Caco-2 (cell line): ENCODE results near the gene LYRM9. TPM values are rescaled to one million over a fixed set of nuclear protein-coding genes. Genes with fewer than 3 reads are reported as not detected.

Experiments
- BruUV-seq: library from RNA; stranded (reverse); fragments of 400-500 nt; replicated peaks from 2 replicates; lab custom pipeline; 2021; lab: Mats Ljungman, UMichigan
- CTCF ChIA-PET: fragments of 300-600 bp; sonication (Branson Sonifier 250); formaldehyde crosslinking; loops from one replicate; lab custom pipeline; 2022; ENCODE audit warnings: antibody characterized with exemption; lab: Charles Lee
- POLR2A ChIA-PET: fragments of 300-600 bp; sonication (Branson Sonifier 250); formaldehyde crosslinking; loops from one replicate; lab custom pipeline; 2022; ENCODE audit warnings: antibody characterized with exemption; lab: Charles Lee
- DNase-seq, 2 experiments: peaks; one replicate each; pipeline versions ENCODE4 v3.0.0 to v3.0.0-alpha.2; 2020 to 2022
- H3K27me3 ChIP-seq: replicated peaks from 2 replicates; pipeline ENCODE4 v1.6.0; 2011; ENCODE audit warnings: low read length; ENCODE audit not compliant: control insufficient read depth, insufficient read depth
- H3K36me3 ChIP-seq: 2 replicates; pipeline ENCODE4 v1.5.1; 2011; ENCODE audit warnings: low read length; ENCODE audit not compliant: control insufficient read depth, insufficient read depth
- H3K4me1 ChIP-seq: fragments of 250-450 bp; sonication (Bioruptor Pico); 2 replicates; pipeline ENCODE4 v1.5.1; 2020; ENCODE audit warnings: mild to moderate bottlenecking
- H3K4me3 ChIP-seq: 2 replicates; pipeline ENCODE4 v1.5.1; 2011; ENCODE audit warnings: low read depth, mild to moderate bottlenecking, control low read depth, low read length
- H3K9me3 ChIP-seq: fragments of 250-450 bp; sonication (Bioruptor Pico); 2 replicates; pipeline ENCODE4 v1.5.1; 2020; ENCODE audit warnings: mild to moderate bottlenecking, moderate library complexity
- H3K27ac Mint-ChIP-seq: one replicate; pipeline ENCODE4 v1.8.0; 2022; ENCODE audit warnings: mixed read lengths; ENCODE audit not compliant: unreplicated experiment
- H3K27me3 Mint-ChIP-seq: one replicate; pipeline ENCODE4 v1.8.0; 2022; ENCODE audit warnings: mixed read lengths; ENCODE audit not compliant: insufficient read depth, unreplicated experiment
- H3K36me3 Mint-ChIP-seq: one replicate; pipeline ENCODE4 v1.8.0; 2022; ENCODE audit warnings: mild to moderate bottlenecking, mixed read lengths; ENCODE audit not compliant: insufficient read depth, unreplicated experiment
- H3K4me1 Mint-ChIP-seq: one replicate; pipeline ENCODE4 v1.8.0; 2022; ENCODE audit warnings: low read depth, mixed read lengths; ENCODE audit not compliant: unreplicated experiment
- H3K4me3 Mint-ChIP-seq: one replicate; pipeline ENCODE4 v1.8.0; 2022; ENCODE audit warnings: mild to moderate bottlenecking, moderate library complexity, mixed read lengths; ENCODE audit not compliant: unreplicated experiment
- H3K9me3 Mint-ChIP-seq: one replicate; pipeline ENCODE4 v1.8.0; 2022; ENCODE audit warnings: mixed read lengths; ENCODE audit not compliant: unreplicated experiment
- CTCF ChIP-seq, 2 experiments: fragments of 200-600 bp in 1 of 2; IDR thresholded peaks; 1 replicate in 1 of 2; 2 replicates in 1 of 2; pipeline versions ENCODE4 v1.5.1 to v1.8.0; 2011 to 2022; ENCODE audit warnings: antibody characterized with exemption in 1 of 2, control low read depth in 1 of 2, inconsistent platforms in 1 of 2, low read depth in 1 of 2, low read length in 1 of 2, mild to moderate bottlenecking in 1 of 2, moderate library complexity in 1 of 2; ENCODE audit not compliant: insufficient read depth in 1 of 2, severe bottlenecking in 1 of 2, unreplicated experiment in 1 of 2
- intact Hi-C: fragments of 100-400 bp; cut with micrococcal nuclease; formaldehyde crosslinking; loops from one replicate; pipeline ENCODE4 v1.10.0; 2022; ENCODE audit not compliant: unreplicated experiment
- total RNA-seq: library from RNA; stranded (reverse); gene quantifications from 2 replicates; pipeline ENCODE4 v1.2.3, GENCODE V29; 2022

Gene LYRM9
- total RNA-seq, 1 experiment from 2014 or later: 29.1 TPM

- Mint-ChIP-seq H3K9me3 (no peaks in the 10 kb centered on the region), H3K27me3 (no peaks in the 10 kb centered on the region), H3K36me3 (peaks cover 4% of the 10 kb centered on the region), H3K4me1 (peaks cover 21% of the 10 kb centered on the region), H3K27ac (no peak overlapping the region), H3K4me3 (no peak overlapping the region)
- no peaks in the 10 kb centered on the region for H3K9me3 ChIP-seq
- TF ChIP-seq CTCF (IDR thresholded peaks at IDR 0.05; ENCODE audit: insufficient read depth in 1 of 2, low read depth in 1 of 2, low read length in 1 of 2, severe bottlenecking in 1 of 2, unreplicated experiment in 1 of 2): no peak
- H3K36me3 ChIP-seq: no peaks in the 10 kb centered on the region
- CTCF ChIA-PET: no interaction called here
- DNase-seq: peak; percentile 41 to 70
- no TSS peak for BruUV-seq
- intact Hi-C loops: loop anchor here (10.0 kb wide), 1 partner anchor 63 kb away; no protein-coding TSS in a partner anchor
- POLR2A ChIA-PET: no interaction called here
- no peaks in the 10 kb centered on the region for H3K27me3 ChIP-seq
- no peak overlapping the region for H3K4me3 ChIP-seq
- peaks cover 26% of the 10 kb centered on the region for H3K4me1 ChIP-seq
Observed at GRCh38 chr17:27862004-27862403, 31.2 kb downstream of the LYRM9 start.

- Histone ChIP-seq H3K27me3 (no peaks in the 10 kb centered on the region), H3K4me1 (peaks cover 26% of the 10 kb centered on the region), H3K9me3 (no peaks in the 10 kb centered on the region), H3K4me3 (no peak overlapping the region), H3K36me3 (no peaks in the 10 kb centered on the region)
- peak; percentile 52 to 70 for DNase-seq
- no TSS peak for BruUV-seq
- Mint-ChIP-seq H3K4me1 (peaks cover 21% of the 10 kb centered on the region), H3K27me3 (no peaks in the 10 kb centered on the region), H3K36me3 (peaks cover 4% of the 10 kb centered on the region), H3K4me3 (no peak overlapping the region), H3K27ac (no peak overlapping the region), H3K9me3 (no peaks in the 10 kb centered on the region)
- ChIA-PET CTCF (interaction anchor here (1.9 to 2.0 kb wide), 2 partner anchors 10 to 56 kb away, joined by 4 to 7 read pairs; no protein-coding TSS in a partner anchor), POLR2A (no interaction called here)
- intact Hi-C loops: loop anchor here (2.0 to 10.0 kb wide), 2 partner anchors 16 to 64 kb away; no protein-coding TSS in a partner anchor
- TF ChIP-seq CTCF (IDR thresholded peaks at IDR 0.05; ENCODE audit: insufficient read depth in 1 of 2, low read depth in 1 of 2, low read length in 1 of 2, severe bottlenecking in 1 of 2, unreplicated experiment in 1 of 2): no peak
Observed at GRCh38 chr17:27860971-27861664, 32.0 kb downstream of the LYRM9 start.

- intact Hi-C loops: no loop called here
- Mint-ChIP-seq H3K36me3 (peaks cover 4% of the 10 kb centered on the region), H3K27me3 (no peaks in the 10 kb centered on the region), H3K9me3 (no peaks in the 10 kb centered on the region), H3K4me3 (no peak overlapping the region), H3K4me1 (peaks cover 15% of the 10 kb centered on the region), H3K27ac (no peak overlapping the region)
- Histone ChIP-seq H3K27me3 (no peaks in the 10 kb centered on the region), H3K9me3 (no peaks in the 10 kb centered on the region), H3K4me3 (no peak overlapping the region), H3K36me3 (no peaks in the 10 kb centered on the region), H3K4me1 (peaks cover 21% of the 10 kb centered on the region)
- TF ChIP-seq CTCF (IDR thresholded peaks at IDR 0.05; ENCODE audit: insufficient read depth in 1 of 2, low read depth in 1 of 2, low read length in 1 of 2, severe bottlenecking in 1 of 2, unreplicated experiment in 1 of 2): no peak
- DNase-seq: no peak
- ChIA-PET CTCF (interaction anchor here (0.7 to 1.2 kb wide), 5 partner anchors 15 to 61 kb away, joined by 3 to 4 read pairs (median 3); no protein-coding TSS in a partner anchor), POLR2A (interaction anchor here (0.6 kb wide), 1 partner anchor 12 kb away, joined by 8 read pairs; no protein-coding TSS in a partner anchor)
- no TSS peak for BruUV-seq
Observed at GRCh38 chr17:27858621-27859305, 34.4 kb downstream of the LYRM9 start.
